Keratinocyte (primary cell): ENCODE results near the gene TSHZ2.

Experiments
- CTCF ChIP-seq, 3 experiments: IDR thresholded peaks in 1 of 3; conservative IDR thresholded peaks in 1 of 3; optimal IDR thresholded peaks in 1 of 3; 2 replicates in 2 of 3; 3 replicates in 1 of 3; pipeline versions ENCODE3 to v1.5.1; 2011; ENCODE audit warnings: low read length in 3 of 3, mild to moderate bottlenecking in 3 of 3, moderate library complexity in 2 of 3, control low read depth in 1 of 3, inconsistent platforms in 1 of 3; ENCODE audit not compliant: insufficient read depth in 2 of 3; ENCODE audit errors: extremely low read depth in 1 of 3
- EZH2 ChIP-seq: IDR thresholded peaks from one replicate; pipeline ENCODE4 v1.6.1; 2012; ENCODE audit warnings: inconsistent platforms, mild to moderate bottlenecking, low read length, moderate library complexity

GRCh38 chr20:53052380-53052779, 80.2 kb downstream of the TSHZ2 start:
- TF ChIP-seq CTCF (optimal IDR thresholded peaks at IDR 0.05 in 1 of 3, IDR thresholded peaks at IDR 0.05 in 1 of 3, conservative IDR thresholded peaks at IDR 0.05 in 1 of 3; ENCODE audit: extremely low read depth in 1 of 3, insufficient read depth in 2 of 3, low read length in 3 of 3) (no peak), EZH2 (no peak)
